H9 (cell line): ENCODE data around the gene RBMS3. TPM values are rescaled to one million over a fixed set of nuclear protein-coding genes. Genes with fewer than 3 reads are reported as not detected.

Experiments used
- DNase-seq: peaks from one replicate; pipeline ENCODE4 v3.0.0-alpha.2; 2017
- H2AFZ ChIP-seq: one replicate; pipeline ENCODE4 v1.6.1; 2013; ENCODE audit warnings: mild to moderate bottlenecking, low read length, control low read depth, moderate library complexity
- H2AK5ac ChIP-seq: 2 replicates; pipeline ENCODE4 v1.6.1; 2013; ENCODE audit warnings: low read length, control low read depth, mixed read lengths; ENCODE audit not compliant: insufficient read length
- H2BK120ac ChIP-seq: one replicate; pipeline ENCODE4 v1.6.1; 2013; ENCODE audit warnings: low read depth, mild to moderate bottlenecking, low read length, control low read depth, inconsistent platforms; ENCODE audit not compliant: poor library complexity, severe bottlenecking
- H2BK12ac ChIP-seq: 2 replicates; pipeline ENCODE4 v1.6.1; 2013; ENCODE audit warnings: low read length, control low read depth, mixed read lengths, low read depth; ENCODE audit not compliant: insufficient read length
- H2BK15ac ChIP-seq: 2 replicates; pipeline ENCODE4 v1.6.1; 2013; ENCODE audit warnings: low read depth, low read length, control low read depth
- H2BK20ac ChIP-seq: one replicate; pipeline ENCODE4 v1.6.1; 2013; ENCODE audit warnings: low read depth, mild to moderate bottlenecking, low read length, control low read depth, inconsistent platforms; ENCODE audit not compliant: poor library complexity, severe bottlenecking
- H2BK5ac ChIP-seq: 2 replicates; pipeline ENCODE4 v1.6.1; 2013; ENCODE audit warnings: low read length, control low read depth, mixed read lengths; ENCODE audit not compliant: insufficient read length
- H3K14ac ChIP-seq: 2 replicates; pipeline ENCODE4 v1.6.1; 2013; ENCODE audit warnings: low read length, control low read depth; ENCODE audit not compliant: insufficient read depth
- H3K18ac ChIP-seq: 2 replicates; pipeline ENCODE4 v1.6.1; 2013; ENCODE audit warnings: low read depth, mild to moderate bottlenecking, mixed read lengths, low read length, control low read depth; ENCODE audit not compliant: insufficient read length
- H3K23ac ChIP-seq: 2 replicates; pipeline ENCODE4 v1.6.1; 2013; ENCODE audit warnings: low read length, control low read depth, mixed read lengths, low read depth; ENCODE audit not compliant: insufficient read length
- H3K23me2 ChIP-seq: 2 replicates; pipeline ENCODE4 v1.6.1; 2013; ENCODE audit warnings: low read depth, mild to moderate bottlenecking, mixed read lengths, low read length, control low read depth; ENCODE audit not compliant: insufficient read length, poor library complexity, severe bottlenecking
- H3K27ac ChIP-seq: 2 replicates; pipeline ENCODE4 v1.5.1; 2013; ENCODE audit warnings: low read length, control low read depth, mixed read lengths, low read depth; ENCODE audit not compliant: insufficient read length
- H3K27me3 ChIP-seq: 2 replicates; pipeline ENCODE4 v1.6.1; 2013; ENCODE audit warnings: low read length, control low read depth, inconsistent platforms; ENCODE audit not compliant: insufficient read depth
- H3K4ac ChIP-seq: 2 replicates; pipeline ENCODE4 v1.6.1; 2013; ENCODE audit warnings: low read depth, mild to moderate bottlenecking, control low read depth, inconsistent platforms, low read length, moderate library complexity
- H3K4me1 ChIP-seq: 2 replicates; pipeline ENCODE4 v1.6.1; 2013; ENCODE audit warnings: low read length, control low read depth, inconsistent platforms; ENCODE audit not compliant: insufficient read depth
- H3K4me2 ChIP-seq: 2 replicates; pipeline ENCODE4 v1.6.1; 2013; ENCODE audit warnings: low read length, control low read depth, mixed read lengths; ENCODE audit not compliant: insufficient read length, insufficient read depth
- H3K56ac ChIP-seq: 2 replicates; pipeline ENCODE4 v1.6.1; 2013; ENCODE audit warnings: low read depth, mild to moderate bottlenecking, mixed read lengths, low read length, control low read depth; ENCODE audit not compliant: insufficient read length
- H3K79me1 ChIP-seq: 2 replicates; pipeline ENCODE4 v1.6.1; 2013; ENCODE audit warnings: low read depth, mild to moderate bottlenecking, moderate library complexity, low read length, control low read depth, inconsistent platforms; ENCODE audit not compliant: insufficient read depth, poor library complexity, severe bottlenecking
- H3K79me2 ChIP-seq: 2 replicates; pipeline ENCODE4 v1.6.1; 2013; ENCODE audit warnings: low read length, control low read depth, inconsistent platforms; ENCODE audit not compliant: insufficient read depth
- H3K9ac ChIP-seq: 2 replicates; pipeline ENCODE4 v1.6.1; 2013; ENCODE audit warnings: low read length, control low read depth, mixed read lengths; ENCODE audit not compliant: insufficient read length; ENCODE audit errors: extremely low read depth
- H3K9me3 ChIP-seq: one replicate; pipeline ENCODE4 v1.6.1; 2013; ENCODE audit warnings: low read depth, low read length, inconsistent platforms; ENCODE audit not compliant: control insufficient read depth
- H3T11ph ChIP-seq: one replicate; pipeline ENCODE4 v1.6.1; 2013; ENCODE audit warnings: mild to moderate bottlenecking, low read length, control low read depth, inconsistent platforms
- H4K20me1 ChIP-seq: one replicate; pipeline ENCODE4 v1.6.1; 2013; ENCODE audit not compliant: control insufficient read depth, insufficient read length, insufficient read depth
- H4K5ac ChIP-seq: 2 replicates; pipeline ENCODE4 v1.6.1; 2013; ENCODE audit warnings: low read depth, mild to moderate bottlenecking, mixed read lengths, low read length, control low read depth; ENCODE audit not compliant: insufficient read length
- H4K8ac ChIP-seq: replicated peaks from 2 replicates; pipeline ENCODE4 v1.6.1; 2013; ENCODE audit warnings: low read length, control low read depth, mixed read lengths, low read depth; ENCODE audit not compliant: insufficient read length
- H4K91ac ChIP-seq: 2 replicates; pipeline ENCODE4 v1.6.1; 2013; ENCODE audit warnings: low read depth, mild to moderate bottlenecking, moderate library complexity, mixed read lengths, low read length, control low read depth; ENCODE audit not compliant: insufficient read length
- H3K27ac Mint-ChIP-seq, 3 experiments: 2 replicates in 2 of 3; 3 replicates in 1 of 3; pipeline ENCODE4 v1.8.0; 2020 to 2021; ENCODE audit warnings: mixed read lengths in 3 of 3, mild to moderate bottlenecking in 1 of 3, moderate library complexity in 1 of 3
- H3K27me3 Mint-ChIP-seq: 2 replicates; pipeline ENCODE4 v1.8.0; 2021; ENCODE audit warnings: low read depth, mild to moderate bottlenecking, moderate library complexity, mixed read lengths
- H3K36me3 Mint-ChIP-seq, 3 experiments: 2 replicates in 2 of 3; 3 replicates in 1 of 3; pipeline ENCODE4 v1.8.0; 2020 to 2021; ENCODE audit warnings: low read depth in 3 of 3, mixed read lengths in 3 of 3; ENCODE audit not compliant: insufficient read depth in 1 of 3
- H3K4me1 Mint-ChIP-seq, 2 experiments: 2 replicates each; pipeline ENCODE4 v1.8.0; 2020; ENCODE audit warnings: mixed read lengths in 2 of 2
- H3K4me3 Mint-ChIP-seq, 2 experiments: 2 replicates in 1 of 2; 3 replicates in 1 of 2; pipeline ENCODE4 v1.8.0; 2020 to 2021; ENCODE audit warnings: mild to moderate bottlenecking in 2 of 2, mixed read lengths in 2 of 2, moderate library complexity in 1 of 2
- H3K9me3 Mint-ChIP-seq, 2 experiments: 2 replicates in 1 of 2; 3 replicates in 1 of 2; pipeline ENCODE4 v1.8.0; 2020; ENCODE audit warnings: mild to moderate bottlenecking in 2 of 2, mixed read lengths in 2 of 2, moderate library complexity in 1 of 2
- CTCF ChIP-seq: fragments of 200-600 bp; sonication (generic); conservative IDR thresholded peaks from 3 replicates; pipeline ENCODE4 v1.8.0; 2021; ENCODE audit warnings: antibody characterized with exemption, mild to moderate bottlenecking
- WGBS: extraction: QIAGEN DNeasy Blood & Tissue Kit; methylation state at CpG from one replicate; pipeline ENCODE4 v1.1.7; 2013; ENCODE audit warnings: missing lambda C conversion rate, low lambda C conversion rate, mixed read lengths; ENCODE audit not compliant: insufficient read length; ENCODE audit errors: extremely low coverage; 5-methylcytosine and 5-hydroxymethylcytosine counted together
- total RNA-seq: library from RNA; stranded (reverse); gene quantifications from 2 replicates; pipeline ENCODE4 v1.2.1, GENCODE V29; 2021

Gene RBMS3
- total RNA-seq, 1 experiment from 2014 or later = 8.1 TPM

GRCh38 chr3:29344154-29344553, 63.3 kb downstream of the RBMS3 start:
- Histone ChIP-seq H3K9ac (no peak overlapping the region), H2BK5ac (no peak overlapping the region), H3K4ac (no peak overlapping the region), H4K5ac (no peak overlapping the region), H3K23me2 (no peaks in the 10 kb centered on the region), H4K20me1 (no peaks in the 10 kb centered on the region), H3K9me3 (no peaks in the 10 kb centered on the region), H3K23ac (no peak overlapping the region), H3K56ac (no peak overlapping the region), H3K18ac (no peak overlapping the region), H2BK12ac (no peak overlapping the region), H3K79me1 (no peaks in the 10 kb centered on the region), H3K14ac (no peak overlapping the region), H3K79me2 (no peaks in the 10 kb centered on the region), H2BK20ac (no peak overlapping the region), H2AK5ac (no peak overlapping the region), H3K27ac (no peak overlapping the region), H2BK15ac (no peak overlapping the region), H3T11ph (no peak overlapping the region), H3K4me1 (peaks cover 5% of the 10 kb centered on the region; the same call in 1 of the 2 replicates), H2BK120ac (no peak overlapping the region), H4K91ac (no peak overlapping the region), H3K4me2 (no peak overlapping the region), H4K8ac (no peak overlapping the region), H3K27me3 (no peaks in the 10 kb centered on the region), H2AFZ (no peak overlapping the region)
- Mint-ChIP-seq H3K27ac (no peak overlapping the region; a peak in 1 of 7 replicates), H3K36me3 (no peaks in the 10 kb centered on the region), H3K4me1 (peaks cover 41 to 58% of the 10 kb centered on the region in 2 experiments), H3K4me3 (no peak overlapping the region), H3K9me3 (no peaks in the 10 kb centered on the region), H3K27me3 (no peaks in the 10 kb centered on the region)
- WGBS = no CpG with 5 or more reads among the region's 3 CpGs
- no peak for DNase-seq
- no peak for TF ChIP-seq CTCF
